ENCODE results near the gene RPS5. TPM values are rescaled to one million over a fixed set of nuclear protein-coding genes. Genes with fewer than 3 reads are reported as not detected.

Gene RPS5
- total and polyA plus RNA-seq, 9 of the 15 experiments (the other 6 are each of a cell fraction or from before 2014, with no cell fraction given) = 1,228 to 3,570 (median 2,484) TPM

DNA sequence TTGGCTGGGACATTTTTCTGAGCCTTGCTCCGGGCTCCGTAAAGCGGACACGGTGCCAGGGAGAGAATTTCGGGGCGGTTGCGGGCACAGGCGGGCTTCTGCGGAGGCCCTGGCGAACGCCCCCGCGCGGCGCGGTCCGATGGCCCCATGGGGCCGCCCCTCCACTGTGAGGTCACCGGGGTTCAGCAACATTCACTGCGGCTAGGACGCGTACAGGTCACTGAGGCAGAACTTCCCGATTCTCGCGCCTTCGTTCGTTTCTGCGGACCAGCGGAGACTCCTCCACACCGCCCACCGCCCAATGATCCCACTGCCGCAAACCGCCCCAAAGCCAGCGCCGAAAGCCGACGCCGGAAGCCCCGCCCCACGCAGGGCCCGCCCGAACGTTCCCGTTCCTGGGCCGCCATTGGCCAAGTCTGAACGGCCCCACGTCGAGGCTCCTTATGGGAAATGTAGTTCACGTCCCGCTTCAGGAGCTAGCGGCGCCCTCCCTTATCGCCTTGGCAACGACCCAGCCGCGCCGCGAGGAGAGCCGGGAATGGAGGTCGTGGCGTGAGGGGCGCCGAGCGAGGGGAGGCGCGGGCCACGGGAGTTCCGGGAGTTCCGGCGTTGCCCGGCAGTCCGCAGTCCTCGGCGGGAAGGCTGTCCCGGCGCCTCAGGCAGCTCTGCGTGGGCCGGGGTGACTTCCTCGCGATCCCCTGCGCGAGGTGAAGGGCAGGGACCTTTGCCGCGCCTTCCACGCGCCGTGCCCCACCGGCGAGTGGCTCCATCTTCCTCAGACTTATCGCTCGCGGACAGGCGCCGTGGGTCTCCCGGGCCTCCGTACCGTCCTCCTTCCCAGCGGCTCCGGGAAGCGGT is 21.3 kb downstream of the RPS5 start, which contains the start of gene ZNF584 (continued):
- TF ChIP-seq IFI16 (CRISPR knock-in tag; IDR thresholded peaks at IDR 0.05) (no peak), EP300 (IDR thresholded peaks at IDR 0.05; ENCODE audit: low read length) (peak; percentile 26; the same call in 1 of the 2 replicates), KDM2B (CRISPR knock-in tag; IDR thresholded peaks at IDR 0.05) (no peak), HDAC2 (IDR thresholded peaks at IDR 0.05) (no peak), CTBP1 (IDR thresholded peaks at IDR 0.05; ENCODE audit: borderline replicate concordance) (peak; percentile 43; the same call in 1 of the 2 replicates), ELF4 (CRISPR knock-in tag; IDR thresholded peaks at IDR 0.05) (no peak; the same call in 1 of the 2 replicates), MED1 (CRISPR knock-in tag; IDR thresholded peaks at IDR 0.05; ENCODE audit: borderline replicate concordance) (no peak), ZNF561 (CRISPR knock-in tag; conservative IDR thresholded peaks at IDR 0.05) (no peak), ZNF436 (CRISPR knock-in tag; IDR thresholded peaks at IDR 0.05) (no peak), NCOA4 (IDR thresholded peaks at IDR 0.05; ENCODE audit: partially characterized antibody) (no peak)
- TF ChIP-seq, protein P1, sequence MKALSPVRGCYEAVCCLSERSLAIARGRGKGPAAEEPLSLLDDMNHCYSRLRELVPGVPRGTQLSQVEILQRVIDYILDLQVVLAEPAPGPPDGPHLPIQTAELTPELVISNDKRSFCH (CRISPR knock-in tag; IDR thresholded peaks at IDR 0.05) = no peak
- TF ChIP-seq, protein P1 (tag; IDR thresholded peaks at IDR 0.05) = no peak
- TF ChIP-seq, protein P2, sequence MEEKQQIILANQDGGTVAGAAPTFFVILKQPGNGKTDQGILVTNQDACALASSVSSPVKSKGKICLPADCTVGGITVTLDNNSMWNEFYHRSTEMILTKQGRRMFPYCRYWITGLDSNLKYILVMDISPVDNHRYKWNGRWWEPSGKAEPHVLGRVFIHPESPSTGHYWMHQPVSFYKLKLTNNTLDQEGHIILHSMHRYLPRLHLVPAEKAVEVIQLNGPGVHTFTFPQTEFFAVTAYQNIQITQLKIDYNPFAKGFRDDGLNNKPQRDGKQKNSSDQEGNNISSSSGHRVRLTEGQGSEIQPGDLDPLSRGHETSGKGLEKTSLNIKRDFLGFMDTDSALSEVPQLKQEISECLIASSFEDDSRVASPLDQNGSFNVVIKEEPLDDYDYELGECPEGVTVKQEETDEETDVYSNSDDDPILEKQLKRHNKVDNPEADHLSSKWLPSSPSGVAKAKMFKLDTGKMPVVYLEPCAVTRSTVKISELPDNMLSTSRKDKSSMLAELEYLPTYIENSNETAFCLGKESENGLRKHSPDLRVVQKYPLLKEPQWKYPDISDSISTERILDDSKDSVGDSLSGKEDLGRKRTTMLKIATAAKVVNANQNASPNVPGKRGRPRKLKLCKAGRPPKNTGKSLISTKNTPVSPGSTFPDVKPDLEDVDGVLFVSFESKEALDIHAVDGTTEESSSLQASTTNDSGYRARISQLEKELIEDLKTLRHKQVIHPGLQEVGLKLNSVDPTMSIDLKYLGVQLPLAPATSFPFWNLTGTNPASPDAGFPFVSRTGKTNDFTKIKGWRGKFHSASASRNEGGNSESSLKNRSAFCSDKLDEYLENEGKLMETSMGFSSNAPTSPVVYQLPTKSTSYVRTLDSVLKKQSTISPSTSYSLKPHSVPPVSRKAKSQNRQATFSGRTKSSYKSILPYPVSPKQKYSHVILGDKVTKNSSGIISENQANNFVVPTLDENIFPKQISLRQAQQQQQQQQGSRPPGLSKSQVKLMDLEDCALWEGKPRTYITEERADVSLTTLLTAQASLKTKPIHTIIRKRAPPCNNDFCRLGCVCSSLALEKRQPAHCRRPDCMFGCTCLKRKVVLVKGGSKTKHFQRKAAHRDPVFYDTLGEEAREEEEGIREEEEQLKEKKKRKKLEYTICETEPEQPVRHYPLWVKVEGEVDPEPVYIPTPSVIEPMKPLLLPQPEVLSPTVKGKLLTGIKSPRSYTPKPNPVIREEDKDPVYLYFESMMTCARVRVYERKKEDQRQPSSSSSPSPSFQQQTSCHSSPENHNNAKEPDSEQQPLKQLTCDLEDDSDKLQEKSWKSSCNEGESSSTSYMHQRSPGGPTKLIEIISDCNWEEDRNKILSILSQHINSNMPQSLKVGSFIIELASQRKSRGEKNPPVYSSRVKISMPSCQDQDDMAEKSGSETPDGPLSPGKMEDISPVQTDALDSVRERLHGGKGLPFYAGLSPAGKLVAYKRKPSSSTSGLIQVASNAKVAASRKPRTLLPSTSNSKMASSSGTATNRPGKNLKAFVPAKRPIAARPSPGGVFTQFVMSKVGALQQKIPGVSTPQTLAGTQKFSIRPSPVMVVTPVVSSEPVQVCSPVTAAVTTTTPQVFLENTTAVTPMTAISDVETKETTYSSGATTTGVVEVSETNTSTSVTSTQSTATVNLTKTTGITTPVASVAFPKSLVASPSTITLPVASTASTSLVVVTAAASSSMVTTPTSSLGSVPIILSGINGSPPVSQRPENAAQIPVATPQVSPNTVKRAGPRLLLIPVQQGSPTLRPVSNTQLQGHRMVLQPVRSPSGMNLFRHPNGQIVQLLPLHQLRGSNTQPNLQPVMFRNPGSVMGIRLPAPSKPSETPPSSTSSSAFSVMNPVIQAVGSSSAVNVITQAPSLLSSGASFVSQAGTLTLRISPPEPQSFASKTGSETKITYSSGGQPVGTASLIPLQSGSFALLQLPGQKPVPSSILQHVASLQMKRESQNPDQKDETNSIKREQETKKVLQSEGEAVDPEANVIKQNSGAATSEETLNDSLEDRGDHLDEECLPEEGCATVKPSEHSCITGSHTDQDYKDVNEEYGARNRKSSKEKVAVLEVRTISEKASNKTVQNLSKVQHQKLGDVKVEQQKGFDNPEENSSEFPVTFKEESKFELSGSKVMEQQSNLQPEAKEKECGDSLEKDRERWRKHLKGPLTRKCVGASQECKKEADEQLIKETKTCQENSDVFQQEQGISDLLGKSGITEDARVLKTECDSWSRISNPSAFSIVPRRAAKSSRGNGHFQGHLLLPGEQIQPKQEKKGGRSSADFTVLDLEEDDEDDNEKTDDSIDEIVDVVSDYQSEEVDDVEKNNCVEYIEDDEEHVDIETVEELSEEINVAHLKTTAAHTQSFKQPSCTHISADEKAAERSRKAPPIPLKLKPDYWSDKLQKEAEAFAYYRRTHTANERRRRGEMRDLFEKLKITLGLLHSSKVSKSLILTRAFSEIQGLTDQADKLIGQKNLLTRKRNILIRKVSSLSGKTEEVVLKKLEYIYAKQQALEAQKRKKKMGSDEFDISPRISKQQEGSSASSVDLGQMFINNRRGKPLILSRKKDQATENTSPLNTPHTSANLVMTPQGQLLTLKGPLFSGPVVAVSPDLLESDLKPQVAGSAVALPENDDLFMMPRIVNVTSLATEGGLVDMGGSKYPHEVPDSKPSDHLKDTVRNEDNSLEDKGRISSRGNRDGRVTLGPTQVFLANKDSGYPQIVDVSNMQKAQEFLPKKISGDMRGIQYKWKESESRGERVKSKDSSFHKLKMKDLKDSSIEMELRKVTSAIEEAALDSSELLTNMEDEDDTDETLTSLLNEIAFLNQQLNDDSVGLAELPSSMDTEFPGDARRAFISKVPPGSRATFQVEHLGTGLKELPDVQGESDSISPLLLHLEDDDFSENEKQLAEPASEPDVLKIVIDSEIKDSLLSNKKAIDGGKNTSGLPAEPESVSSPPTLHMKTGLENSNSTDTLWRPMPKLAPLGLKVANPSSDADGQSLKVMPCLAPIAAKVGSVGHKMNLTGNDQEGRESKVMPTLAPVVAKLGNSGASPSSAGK (IDR thresholded peaks at IDR 0.05) = 0 out of 2 replicates have a peak, but pooled peaks have one; percentile 17
- TF ChIP-seq, protein P3, sequence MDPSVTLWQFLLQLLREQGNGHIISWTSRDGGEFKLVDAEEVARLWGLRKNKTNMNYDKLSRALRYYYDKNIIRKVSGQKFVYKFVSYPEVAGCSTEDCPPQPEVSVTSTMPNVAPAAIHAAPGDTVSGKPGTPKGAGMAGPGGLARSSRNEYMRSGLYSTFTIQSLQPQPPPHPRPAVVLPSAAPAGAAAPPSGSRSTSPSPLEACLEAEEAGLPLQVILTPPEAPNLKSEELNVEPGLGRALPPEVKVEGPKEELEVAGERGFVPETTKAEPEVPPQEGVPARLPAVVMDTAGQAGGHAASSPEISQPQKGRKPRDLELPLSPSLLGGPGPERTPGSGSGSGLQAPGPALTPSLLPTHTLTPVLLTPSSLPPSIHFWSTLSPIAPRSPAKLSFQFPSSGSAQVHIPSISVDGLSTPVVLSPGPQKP (CRISPR knock-in tag; IDR thresholded peaks at IDR 0.05) = no peak
